BJ (cell line): Measurements from ENCODE around the gene HJV. TPM values are rescaled to one million over a fixed set of nuclear protein-coding genes. Genes with fewer than 3 reads are reported as not detected.

Source experiments
- CTCF ChIA-PET: fragments of 350-600 bp; formaldehyde crosslinking; extraction: SDS; loops from one replicate; lab custom pipeline; 2021; ENCODE audit warnings: antibody characterized with exemption, inconsistent platforms; lab: Yijun Ruan, JAX
- POLR2A ChIA-PET: fragments of 300-600 bp; sonication (Branson Sonifier 250); formaldehyde crosslinking; extraction: SDS; loops from one replicate; lab custom pipeline; 2021; ENCODE audit warnings: antibody characterized with exemption; lab: Charles Lee
- DNase-seq: peaks from one replicate; pipeline ENCODE4 v3.0.0-alpha.2; 2011; ENCODE audit warnings: low read depth
- H3K27me3 ChIP-seq: 2 replicates; pipeline ENCODE4 v1.6.0; 2011; ENCODE audit warnings: low read length; ENCODE audit not compliant: control insufficient read depth, insufficient read depth
- H3K36me3 ChIP-seq: 2 replicates; pipeline ENCODE4 v1.5.1; 2011; ENCODE audit warnings: low read length; ENCODE audit not compliant: control insufficient read depth, insufficient read depth
- H3K4me3 ChIP-seq: 2 replicates; pipeline ENCODE4 v1.5.1; 2011; ENCODE audit warnings: low read depth, mild to moderate bottlenecking, control low read depth, low read length
- CTCF ChIP-seq: IDR thresholded peaks from 2 replicates; pipeline ENCODE4 v1.5.1; 2011; ENCODE audit warnings: low read depth, mild to moderate bottlenecking, control low read depth, inconsistent platforms, low read length, moderate library complexity; ENCODE audit not compliant: insufficient read depth
- polyA plus RNA-seq: library from polyadenylated mRNA; depleted of rRNA; stranded (reverse); fragments of >200 nt; gene quantifications from 2 replicates; pipeline ENCODE4 v1.2.3, GENCODE V29; 2011

HJV gene
- polyA plus RNA-seq, 1 experiment, result not detected

GRCh38 chr1:146016891-146017290 lies 4.6 kb downstream of the HJV start:
- H3K36me3 ChIP-seq, result no peaks in the 10 kb centered on the region
- CTCF ChIA-PET, result interaction anchor here (0.8 to 3.6 kb wide), 9 partner anchors 8 to 171 kb away, joined by 3 to 31 read pairs (median 13); partner anchors contain the start of genes NUDT17, PIAS3 and RBM8A
- no peak for TF ChIP-seq CTCF
- no peak for DNase-seq
- POLR2A ChIA-PET, result interaction anchor here (0.7 kb wide), 1 partner anchor 89 kb away, joined by 5 read pairs; no protein-coding TSS in a partner anchor
- no peak overlapping the region for H3K4me3 ChIP-seq
- peaks cover 1% of the 10 kb centered on the region; the same call in 1 of the 2 replicates for H3K27me3 ChIP-seq

DNA sequence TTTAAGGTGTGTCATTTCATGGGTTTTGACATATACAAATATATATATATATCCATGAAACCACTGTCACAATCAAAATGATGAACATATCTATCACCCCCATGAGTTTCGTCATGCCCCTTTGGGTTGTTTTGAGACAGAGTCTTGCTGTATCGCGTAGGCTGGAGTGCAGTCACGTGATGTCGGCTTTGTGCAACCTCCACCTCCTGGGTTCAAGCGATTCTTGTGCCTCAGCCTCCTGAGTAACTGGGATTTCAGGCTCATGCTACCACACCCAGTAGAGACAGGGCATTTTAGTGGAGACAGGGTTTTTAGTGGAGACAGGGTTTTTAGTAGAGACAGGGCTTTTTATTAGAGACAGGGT lies 8.0 kb downstream of the HJV start:
- ChIA-PET CTCF (interaction anchor here (1.0 to 9.8 kb wide), 5 partner anchors 22 to 168 kb away, joined by 3 to 171 read pairs (median 6); partner anchors contain the start of gene NUDT17), POLR2A (no interaction called here)
- Histone ChIP-seq H3K36me3 (no peaks in the 10 kb centered on the region), H3K27me3 (no peaks in the 10 kb centered on the region), H3K4me3 (no peak overlapping the region)
- TF ChIP-seq CTCF, result no peak
- no peak for DNase-seq

DNA sequence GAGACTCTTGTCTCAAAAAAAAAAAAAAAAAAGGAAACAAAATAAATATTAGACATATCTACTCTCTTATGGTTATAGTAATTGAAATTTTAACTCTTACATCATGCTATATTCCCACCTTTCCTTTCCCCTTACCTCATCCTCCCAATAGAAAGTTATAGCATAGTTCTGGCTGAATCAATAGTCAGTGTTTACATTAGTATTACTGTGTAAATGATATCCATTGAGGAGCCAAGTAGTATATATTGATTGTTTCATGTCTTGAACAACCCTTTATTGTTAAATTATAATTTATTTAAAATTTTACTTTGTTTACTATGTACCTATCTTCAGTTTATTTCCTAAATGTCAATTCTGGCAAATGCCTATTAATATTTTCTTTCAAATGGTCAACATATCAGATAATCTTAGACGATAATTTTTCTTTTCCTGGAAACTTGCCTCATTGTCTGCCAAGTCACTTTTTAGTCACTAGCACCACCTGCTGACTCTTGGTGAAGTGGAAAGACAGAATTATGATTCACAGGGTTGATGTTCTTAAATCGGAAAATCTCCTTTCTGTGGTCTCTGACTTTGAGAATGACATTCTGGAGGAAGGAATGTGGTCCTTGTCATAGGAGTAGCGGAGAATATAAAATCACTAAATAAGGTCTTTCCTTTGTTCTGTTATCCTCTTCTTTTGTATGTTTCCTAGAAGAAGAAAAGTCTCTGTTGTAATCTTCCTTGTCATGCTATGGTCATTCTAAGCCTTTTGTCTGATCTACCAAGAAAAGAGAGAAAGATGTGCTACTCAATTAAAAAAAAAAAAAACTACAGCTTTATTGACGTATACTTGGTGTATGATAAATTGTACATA lies 8.6 kb downstream of the HJV start:
- POLR2A ChIA-PET, result no interaction called here
- CTCF ChIA-PET, result interaction anchor here (1.0 to 9.8 kb wide), 6 partner anchors 22 to 168 kb away, joined by 4 to 171 read pairs (median 20); partner anchors contain the start of gene NUDT17
- H3K36me3 ChIP-seq, result no peaks in the 10 kb centered on the region
- no peak overlapping the region for H3K4me3 ChIP-seq
- no peaks in the 10 kb centered on the region for H3K27me3 ChIP-seq
- DNase-seq, result no peak
- peak; percentile 73 for TF ChIP-seq CTCF

- no peak for DNase-seq
- ChIA-PET CTCF (interaction anchor here (2.2 to 9.8 kb wide), 4 partner anchors 13 to 165 kb away, joined by 5 to 171 read pairs (median 28); partner anchors contain the start of gene NUDT17), POLR2A (no interaction called here)
- Histone ChIP-seq H3K27me3 (no peaks in the 10 kb centered on the region), H3K4me3 (no peak overlapping the region), H3K36me3 (no peaks in the 10 kb centered on the region)
- TF ChIP-seq CTCF, result no peak
These were observed 11.3 kb downstream of the HJV start for GRCh38 chr1:146010126-146010738.
